Activated T-helper 1 cell treated with anti-CD3 and anti-CD28 coated beads, Interleukin-12 subunit alpha, Interleukin-12 subunit beta, Interleukin-2, Interleukin-4 antibody, amounts not matched to agents 30 ng/mL and 10 ng/mL and 1 ng/mL, durations not matched to agents 14 hours and 24 hours and 36 hours (primary cell): ENCODE data around the gene PRR14. TPM values are rescaled to one million over a fixed set of nuclear protein-coding genes. Genes with fewer than 3 reads are reported as not detected.
"Not testable (repeated sequence)": the region's sequence is repeated elsewhere in the genome, so short reads cannot be mapped to it uniquely, and the experiment has no call there.

Experiments
- DNase-seq: peaks from one replicate; pipeline ENCODE4 v3.0.0; 2021; ENCODE audit warnings: low spot score
- H3K27ac Mint-ChIP-seq: one replicate; pipeline ENCODE4 v1.8.0; 2021; ENCODE audit warnings: mild to moderate bottlenecking, mixed read lengths
- H3K27me3 Mint-ChIP-seq: one replicate; pipeline ENCODE4 v1.8.0; 2022; ENCODE audit warnings: mild to moderate bottlenecking, moderate library complexity, mixed read lengths; ENCODE audit not compliant: insufficient read depth
- H3K36me3 Mint-ChIP-seq: one replicate; pipeline ENCODE4 v1.8.0; 2021; ENCODE audit warnings: low read depth, mixed read lengths
- H3K4me1 Mint-ChIP-seq: one replicate; pipeline ENCODE4 v1.8.0; 2021; ENCODE audit warnings: low read depth, mixed read lengths
- H3K4me3 Mint-ChIP-seq: one replicate; pipeline ENCODE4 v1.8.0; 2021; ENCODE audit warnings: mild to moderate bottlenecking, moderate library complexity, mixed read lengths
- H3K9me3 Mint-ChIP-seq: one replicate; pipeline ENCODE4 v1.8.0; 2021; ENCODE audit warnings: mixed read lengths
- intact Hi-C: fragments of 100-400 bp; cut with micrococcal nuclease; formaldehyde crosslinking; loops from one replicate; pipeline ENCODE4 v1.15.1; 2024
- total RNA-seq: library from RNA; stranded (reverse); gene quantifications from 2 replicates; pipeline ENCODE4 v1.2.3, GENCODE V29; 2022

The PRR14 gene
- total RNA-seq, 1 donor from 2014 or later: 91.9 TPM

DNA sequence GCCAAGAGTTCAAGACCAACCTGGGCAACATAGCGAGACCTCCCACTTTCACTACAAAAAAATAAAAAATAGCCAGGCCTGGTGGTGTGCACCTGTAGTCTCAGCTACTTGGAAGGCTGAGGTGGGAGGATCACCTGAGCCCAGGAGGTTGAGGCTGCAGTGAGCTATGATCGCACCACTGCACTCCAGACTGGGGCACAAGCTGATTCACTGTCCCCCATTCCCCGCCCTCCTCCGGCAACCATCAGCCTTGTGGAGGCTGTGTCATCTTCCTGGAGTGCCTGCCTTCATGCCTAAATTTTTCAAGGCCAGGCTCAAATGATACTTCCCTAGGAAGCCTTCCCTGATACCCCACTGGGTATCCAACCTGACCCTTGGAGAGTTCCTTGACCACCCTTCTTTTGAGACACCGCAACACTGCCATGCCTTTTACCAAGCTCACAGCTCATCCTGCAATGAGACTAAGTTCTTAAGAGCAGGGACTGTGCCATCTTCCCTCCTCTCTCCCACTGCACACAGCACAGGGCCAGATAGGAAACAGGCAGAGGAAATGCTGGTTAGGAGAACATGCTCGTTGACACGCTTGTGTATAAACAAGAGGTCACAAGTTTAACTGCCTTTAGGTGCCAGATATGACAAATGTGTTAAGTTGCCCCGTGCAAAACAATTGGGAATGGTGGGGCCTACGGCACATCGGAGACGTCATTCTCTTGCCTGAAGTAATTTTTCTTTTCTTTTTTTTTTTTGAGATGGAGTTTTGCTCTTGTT, 44.4 kb downstream of the PRR14 start:
- H3K4me1 Mint-ChIP-seq: peaks cover 40% of the 10 kb centered on the region

DNA sequence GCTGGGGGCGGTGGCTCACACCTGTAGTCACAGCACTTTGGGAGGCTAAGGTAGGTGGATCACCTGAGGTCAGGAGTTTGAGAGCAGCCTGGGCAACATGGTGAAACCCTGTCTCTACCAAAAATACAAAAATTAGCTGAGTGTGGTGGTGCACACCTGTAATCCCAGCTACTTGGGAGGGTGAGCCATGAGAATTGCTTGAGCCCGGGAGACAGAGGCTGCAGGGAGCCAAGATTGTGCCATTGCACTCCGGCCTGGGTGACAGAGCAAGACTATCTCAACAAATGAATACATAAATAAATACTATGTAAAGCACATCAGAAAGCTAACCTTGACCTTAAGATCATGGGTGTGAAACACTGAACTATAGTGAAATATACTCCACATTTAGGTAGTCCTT, 45.9 kb downstream of the PRR14 start:
- H3K27me3 Mint-ChIP-seq, H3K4me3 Mint-ChIP-seq, DNase-seq, H3K27ac Mint-ChIP-seq, intact Hi-C loops, H3K9me3 Mint-ChIP-seq: not testable (repeated sequence)
- H3K4me1 Mint-ChIP-seq: peaks cover 43% of the 10 kb centered on the region
- H3K36me3 Mint-ChIP-seq: peaks cover 16% of the 10 kb centered on the region

More for the DNA sequence above, 44.4 kb downstream of the PRR14 start:
- no peak for DNase-seq
- H3K27ac Mint-ChIP-seq: peak overlapping the region; percentile 55
- peak overlapping the region; percentile 34 for H3K4me3 Mint-ChIP-seq
- peaks cover 2% of the 10 kb centered on the region for H3K27me3 Mint-ChIP-seq
- intact Hi-C loops: loop anchor here (1.0 kb wide), 2 partner anchors 35 to 44 kb away; no protein-coding TSS in a partner anchor
- peaks cover 8% of the 10 kb centered on the region for H3K36me3 Mint-ChIP-seq
- H3K9me3 Mint-ChIP-seq: no peaks in the 10 kb centered on the region

DNA sequence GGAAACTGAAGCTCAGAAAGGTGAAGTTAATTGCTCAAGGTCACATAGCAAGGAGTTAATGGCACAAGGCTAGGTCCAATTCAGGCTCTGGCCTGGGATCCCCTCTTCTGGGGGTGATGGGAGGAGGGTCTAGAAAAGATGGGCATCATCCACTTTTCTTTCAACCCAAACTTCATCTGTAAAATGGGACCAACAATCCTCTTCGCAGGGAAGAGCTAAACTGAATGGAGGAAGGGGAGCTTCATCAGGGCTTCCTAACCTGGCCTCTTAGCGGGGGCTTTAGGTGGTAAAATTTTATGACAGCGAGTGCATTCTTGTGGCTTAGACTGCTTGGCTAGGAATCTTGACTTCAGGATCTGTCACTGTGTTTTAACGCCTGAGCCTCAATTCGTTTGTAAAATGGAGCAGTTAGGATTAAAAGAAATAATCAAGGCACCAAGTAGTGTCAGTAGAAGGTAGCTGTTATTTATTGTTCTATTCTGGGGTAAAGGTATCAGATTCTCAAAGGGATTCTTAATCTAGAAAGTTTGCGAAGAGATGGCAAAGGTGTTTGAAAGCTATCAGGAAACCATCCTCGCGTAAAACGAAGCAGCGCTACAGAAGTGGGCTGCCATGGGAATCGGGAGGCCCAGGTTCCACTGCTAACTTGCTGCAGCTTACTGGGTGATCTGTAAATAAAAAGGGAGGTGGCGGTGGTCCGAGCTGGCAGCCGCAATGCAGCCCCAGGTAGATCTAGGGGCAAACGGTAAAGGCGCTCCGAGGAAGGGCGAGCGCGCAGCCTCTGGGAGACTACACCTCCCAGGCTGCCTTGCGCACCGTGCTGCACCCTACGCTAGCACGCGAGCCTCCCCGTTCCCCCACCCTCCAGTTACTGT, 46.7 kb downstream of the PRR14 start:
- peak overlapping the region; percentile 99 for H3K27ac Mint-ChIP-seq
- peaks cover 40% of the 10 kb centered on the region for H3K4me1 Mint-ChIP-seq
- H3K9me3 Mint-ChIP-seq: no peaks in the 10 kb centered on the region
- intact Hi-C loops: loop anchor here (1.0 to 2.0 kb wide), 13 partner anchors 39 to 336 kb away; partner anchors contain the start of genes CFAP119, DCTPP1, FBRS and PRR14
- peaks cover 16% of the 10 kb centered on the region for H3K36me3 Mint-ChIP-seq
- H3K4me3 Mint-ChIP-seq: peak overlapping the region; percentile 99
- H3K27me3 Mint-ChIP-seq: peaks cover 2% of the 10 kb centered on the region
- DNase-seq: no peak

DNA sequence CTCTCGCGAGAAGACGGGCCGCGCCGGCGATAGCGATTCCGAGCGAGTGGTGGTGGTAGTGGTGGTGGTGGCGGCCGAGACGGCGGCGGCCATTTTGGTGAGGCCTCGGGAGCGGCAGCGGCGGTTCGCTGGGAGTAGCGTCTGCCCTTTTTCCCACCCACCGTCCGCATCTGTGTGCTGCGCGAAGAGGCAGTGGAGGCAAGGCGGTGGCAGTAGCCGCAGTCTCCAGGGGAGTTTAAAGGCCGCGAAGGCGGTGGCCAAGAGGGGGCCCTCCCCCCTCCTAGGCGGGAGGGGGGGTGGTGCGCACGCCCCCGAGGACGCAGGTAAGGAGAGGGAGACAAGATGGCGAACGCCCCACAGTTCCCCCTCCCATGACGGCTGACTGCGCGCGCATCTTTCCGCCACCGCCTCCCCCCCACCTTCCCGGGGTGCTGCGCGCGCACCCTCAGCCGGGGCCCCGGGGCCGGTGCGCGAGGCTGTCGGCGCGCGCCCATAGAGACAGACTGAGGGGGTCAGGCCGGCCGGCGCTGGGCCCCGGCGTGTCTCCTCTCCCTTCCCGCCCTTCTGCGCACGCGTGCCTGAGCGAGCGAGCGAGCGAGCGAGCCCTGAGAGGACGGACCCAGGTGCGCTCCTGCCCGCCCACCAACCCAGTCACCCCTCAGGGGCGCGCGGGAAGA, 47.5 kb downstream of the PRR14 start:
- Mint-ChIP-seq H3K4me1 (peaks cover 42% of the 10 kb centered on the region), H3K27me3 (peaks cover 2% of the 10 kb centered on the region), H3K36me3 (peaks cover 20% of the 10 kb centered on the region)

DNA sequence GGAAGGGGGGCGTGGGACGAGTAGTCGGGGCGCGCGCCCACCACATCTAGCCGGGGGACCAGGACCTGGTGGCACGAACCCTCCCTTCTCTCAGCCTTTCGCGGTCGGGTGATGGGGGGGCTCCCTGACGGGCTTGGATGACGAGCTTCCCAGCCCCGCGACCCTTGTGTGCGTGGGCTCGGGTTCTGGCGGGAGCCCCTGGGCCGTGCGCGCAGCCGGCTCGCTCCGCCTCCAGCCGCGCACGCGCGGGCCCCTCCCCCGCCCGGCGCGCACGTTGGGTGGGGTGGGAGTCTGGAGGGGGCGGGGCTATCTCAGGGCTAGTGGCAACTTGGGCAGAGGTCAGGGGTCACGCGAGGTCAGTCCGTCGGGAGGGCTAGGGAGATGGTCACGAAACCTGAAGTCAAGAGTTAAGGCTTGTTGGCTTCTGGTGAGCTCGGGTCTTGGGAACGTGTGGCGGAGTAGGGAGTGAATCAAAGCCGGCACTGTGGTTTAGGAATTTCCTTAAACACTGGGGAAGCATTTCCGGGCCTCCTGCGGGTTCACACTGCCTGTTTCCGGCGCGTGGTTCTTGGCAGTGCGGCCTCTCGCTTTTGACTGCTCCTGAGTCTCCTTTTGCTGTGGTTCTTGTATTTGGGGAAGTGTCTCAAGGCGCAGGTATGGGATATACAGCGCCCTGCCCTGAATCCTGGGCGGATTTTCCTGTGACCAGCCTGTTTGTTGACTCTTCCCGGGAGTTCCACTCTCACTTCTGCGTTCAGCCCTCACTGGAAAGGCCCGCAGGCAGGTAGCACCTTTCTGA, 48.3 kb downstream of the PRR14 start, which contains the start of gene SRCAP:
Gene SRCAP, plus strand, starts transcription at position 356 of the 799 bp plus-strand sequence. CDS start 1,654 bp downstream, outside the sequence.
- peak; percentile 83 for DNase-seq
- Mint-ChIP-seq H3K27me3 (peaks cover 2% of the 10 kb centered on the region), H3K9me3 (no peaks in the 10 kb centered on the region), H3K36me3 (peaks cover 24% of the 10 kb centered on the region), H3K27ac (peak within 1 kb of the TSS; percentile 99), H3K4me1 (peaks cover 35% of the 10 kb centered on the region), H3K4me3 (peak within 1 kb of the TSS; percentile 99)
- intact Hi-C loops: loop anchor here (1.0 to 2.0 kb wide), 15 partner anchors 16 to 334 kb away; partner anchors contain the start of genes CFAP119, DCTPP1, FBRS and PRR14

More for the DNA sequence above, 47.5 kb downstream of the PRR14 start:
- peak overlapping the region; percentile 99 for H3K4me3 Mint-ChIP-seq
- intact Hi-C loops: loop anchor here (1.0 to 2.0 kb wide), 13 partner anchors 40 to 335 kb away; partner anchors contain the start of genes CFAP119, DCTPP1, FBRS and PRR14
- DNase-seq: peak; percentile 99
- peak overlapping the region; percentile 99 for H3K27ac Mint-ChIP-seq
- H3K9me3 Mint-ChIP-seq: no peaks in the 10 kb centered on the region

DNA sequence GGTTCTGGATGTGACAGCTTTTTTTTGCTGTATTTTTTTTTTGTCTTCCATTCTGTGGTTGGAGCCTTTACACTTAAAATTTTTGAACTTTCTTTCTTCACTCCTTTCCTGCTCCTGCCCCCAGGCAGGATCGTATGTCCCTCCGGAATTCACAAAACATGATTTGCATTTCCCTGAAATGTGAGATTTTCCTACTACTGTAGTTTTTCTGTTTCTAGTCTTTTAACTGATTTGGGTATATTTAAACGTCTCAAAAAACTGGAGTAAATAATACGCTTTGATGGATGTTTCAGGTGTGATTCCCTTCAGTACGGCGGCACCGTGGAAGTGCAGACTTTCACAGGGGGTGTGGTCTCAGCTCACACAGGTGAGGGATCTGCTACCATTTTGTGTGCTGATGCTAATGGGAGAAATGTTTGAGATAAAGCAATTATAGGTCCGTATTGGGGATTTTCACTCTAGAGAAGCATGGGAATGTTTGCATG, 48.9 kb downstream of the PRR14 start:
- Mint-ChIP-seq H3K27me3 (peaks cover 2% of the 10 kb centered on the region), H3K36me3 (peaks cover 28% of the 10 kb centered on the region), H3K4me3 (peak overlapping the region; percentile 99), H3K9me3 (no peaks in the 10 kb centered on the region), H3K4me1 (peaks cover 34% of the 10 kb centered on the region), H3K27ac (peak overlapping the region; percentile 99)
- intact Hi-C loops: loop anchor here (1.0 to 2.0 kb wide), 4 partner anchors 16 to 198 kb away; partner anchors contain the start of genes ZNF764 and ZNF768
- DNase-seq: no peak

DNA sequence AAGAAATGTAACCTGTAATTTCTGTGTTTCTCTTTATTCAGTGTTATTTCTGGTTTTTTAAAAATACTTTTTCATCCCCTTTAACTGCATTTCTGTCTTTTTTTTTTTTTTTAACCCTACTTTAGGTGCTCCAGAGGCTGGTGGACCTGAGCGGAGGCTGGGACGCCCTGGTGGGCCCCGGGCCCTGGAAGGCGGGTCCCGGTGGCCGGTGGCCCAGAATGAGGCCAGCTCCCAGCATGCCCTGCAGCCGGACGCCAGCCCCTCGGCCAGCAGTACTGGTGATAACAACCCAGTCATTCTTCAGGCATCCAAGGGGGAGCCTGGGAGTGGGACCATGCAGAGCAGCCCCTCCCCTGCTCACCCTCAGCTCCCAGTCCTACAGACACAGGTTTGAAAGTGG, 49.7 kb downstream of the PRR14 start:
- peak overlapping the region; percentile 99 for H3K4me3 Mint-ChIP-seq
- H3K4me1 Mint-ChIP-seq: peaks cover 29% of the 10 kb centered on the region
- H3K27me3 Mint-ChIP-seq: peaks cover 2% of the 10 kb centered on the region
- H3K27ac Mint-ChIP-seq: no peak overlapping the region
- no peak for DNase-seq
- peaks cover 28% of the 10 kb centered on the region for H3K36me3 Mint-ChIP-seq
- intact Hi-C loops: no loop called here
- no peaks in the 10 kb centered on the region for H3K9me3 Mint-ChIP-seq

DNA sequence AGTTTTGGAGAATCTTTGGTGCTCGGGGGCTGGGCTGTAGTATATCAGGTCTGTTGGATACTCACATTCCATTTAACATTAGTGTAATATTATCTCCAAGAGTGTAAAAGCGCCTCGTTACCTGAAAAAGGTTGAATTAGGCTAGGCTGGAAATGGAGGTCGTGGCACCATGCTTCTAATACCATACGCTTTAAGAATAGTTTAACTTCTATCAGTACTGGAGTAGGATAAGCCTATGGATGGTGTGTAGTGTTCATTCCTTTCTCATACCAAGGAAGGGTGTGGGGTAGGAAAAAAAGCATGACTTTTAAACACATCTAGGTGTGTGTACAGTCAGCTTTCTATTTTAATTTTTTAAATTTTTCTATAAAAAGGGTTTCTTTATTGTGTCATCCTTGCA, 50.2 kb downstream of the PRR14 start:
- Mint-ChIP-seq H3K27me3 (peaks cover 2% of the 10 kb centered on the region), H3K27ac (no peak overlapping the region), H3K36me3 (peaks cover 31% of the 10 kb centered on the region), H3K4me1 (peaks cover 28% of the 10 kb centered on the region), H3K9me3 (no peaks in the 10 kb centered on the region), H3K4me3 (peak overlapping the region; percentile 61)
- intact Hi-C loops: no loop called here
- no peak for DNase-seq

DNA sequence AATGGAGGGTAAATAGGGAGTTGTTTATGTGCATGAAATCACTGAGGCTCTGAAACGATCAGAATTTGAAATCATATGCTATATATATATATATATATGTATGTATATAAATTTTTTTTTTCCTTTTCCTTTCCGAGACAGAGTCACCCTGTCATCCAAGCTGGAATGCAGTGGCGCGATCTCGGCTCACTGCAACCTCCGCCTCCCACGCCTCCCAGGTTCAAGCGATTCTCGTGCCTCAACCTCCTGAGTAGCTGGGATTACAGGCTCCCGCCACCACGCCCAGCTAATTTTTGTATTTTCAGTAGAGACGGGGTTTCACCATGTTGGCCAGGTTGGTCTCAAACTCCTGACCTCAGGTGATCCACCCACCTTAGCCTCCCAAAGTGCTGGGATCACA, 52.3 kb downstream of the PRR14 start:
- intact Hi-C loops, DNase-seq, H3K27ac Mint-ChIP-seq, H3K9me3 Mint-ChIP-seq, H3K4me3 Mint-ChIP-seq, H3K27me3 Mint-ChIP-seq: not testable (repeated sequence)
- peaks cover 46% of the 10 kb centered on the region for H3K36me3 Mint-ChIP-seq
- peaks cover 17% of the 10 kb centered on the region for H3K4me1 Mint-ChIP-seq

DNA sequence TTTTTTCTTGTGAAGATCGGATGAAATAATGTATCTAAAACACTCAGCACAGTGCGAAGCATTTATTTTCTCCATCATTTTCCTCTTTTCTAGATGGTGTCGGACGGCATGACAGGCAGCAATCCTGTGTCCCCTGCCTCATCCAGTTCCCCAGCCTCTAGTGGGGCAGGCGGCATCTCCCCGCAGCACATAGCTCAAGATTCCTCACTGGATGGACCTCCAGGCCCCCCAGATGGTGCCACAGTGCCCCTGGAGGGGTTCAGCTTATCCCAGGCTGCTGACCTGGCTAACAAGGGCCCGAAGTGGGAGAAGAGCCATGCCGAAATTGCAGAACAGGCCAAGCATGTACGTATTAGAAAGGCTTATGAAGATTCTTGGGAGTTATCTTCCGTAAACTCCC, 53.2 kb downstream of the PRR14 start:
- intact Hi-C loops: no loop called here
- DNase-seq: no peak
- H3K36me3 Mint-ChIP-seq: peaks cover 46% of the 10 kb centered on the region
- H3K4me3 Mint-ChIP-seq: no peak overlapping the region
- H3K27me3 Mint-ChIP-seq: no peaks in the 10 kb centered on the region
- H3K4me1 Mint-ChIP-seq: peaks cover 15% of the 10 kb centered on the region
- no peaks in the 10 kb centered on the region for H3K9me3 Mint-ChIP-seq
- no peak overlapping the region for H3K27ac Mint-ChIP-seq
